Measurements from ENCODE around the gene KCNJ14.
"Not testable (repeated sequence)": the region's sequence is repeated elsewhere in the genome, so short reads cannot be mapped to it uniquely, and the experiment has no call there.

The KCNJ14 gene

GRCh38 chr19:48487948-48488347, 32.6 kb downstream of the KCNJ14 start:
- Histone ChIP-seq H2BK120ac (ENCODE audit: low read depth, low read length) (no peak overlapping the region), H2AK5ac (ENCODE audit: low read depth, low read length) (no peak overlapping the region), H3K14ac (ENCODE audit: low read length) (no peak overlapping the region), H3K9me3 (replicated peaks in 1 of 2; ENCODE audit: control insufficient read depth in 2 of 2, insufficient read depth in 1 of 2, low read depth in 1 of 2, low read length in 2 of 2) (no peaks in the 10 kb centered on the region), H2BK12ac (ENCODE audit: low read length) (no peak overlapping the region), H3K18ac (ENCODE audit: low read length) (no peak overlapping the region), H3K4me3 (ENCODE audit: low read length in 2 of 2) (no peak overlapping the region), H3K9ac (ENCODE audit: low read depth, low read length, poor library complexity) (no peak overlapping the region), H3K4me1 (ENCODE audit: control insufficient read depth in 2 of 2, insufficient read depth in 1 of 2, low read depth in 1 of 2, low read length in 2 of 2) (peaks cover 4 to 17% of the 10 kb centered on the region in 2 donors), H3K27ac (replicated peaks; ENCODE audit: low read length) (no peak overlapping the region), H4K8ac (ENCODE audit: low read depth, low read length) (no peak overlapping the region), H3K4me2 (ENCODE audit: insufficient read depth, low read length, poor library complexity, severe bottlenecking) (no peak overlapping the region), H2BK15ac (ENCODE audit: low read length) (no peak overlapping the region), H4K91ac (ENCODE audit: low read depth, low read length, poor library complexity) (no peak overlapping the region), H2BK5ac (ENCODE audit: low read length) (no peak overlapping the region), H3K27me3 (ENCODE audit: control insufficient read depth in 3 of 3, insufficient read depth in 3 of 3, low read depth in 1 of 3, low read length in 3 of 3) (peaks cover 0 to 29% (median 2%) of the 10 kb centered on the region in 3 experiments), H3K23ac (ENCODE audit: low read depth, low read length, poor library complexity) (no peak overlapping the region), H3K4ac (ENCODE audit: low read length) (no peak overlapping the region), H3K79me1 (ENCODE audit: low read depth, low read length) (no peaks in the 10 kb centered on the region), H2AFZ (ENCODE audit: low read length) (no peak overlapping the region), H3K36me3 (replicated peaks in 1 of 2; ENCODE audit: control insufficient read depth in 2 of 2, insufficient read depth in 2 of 2, low read length in 2 of 2) (peaks cover 0 to 10% of the 10 kb centered on the region in 2 donors)
- no CpG with 5 or more reads among the region's 8 CpGs for WGBS, 2 donors (ENCODE audit: extremely low coverage in 2 of 2, insufficient read length in 2 of 2, insufficient replicate concordance in 1 of 2)
- no peak for DNase-seq (ENCODE audit: low spot score)

DNA sequence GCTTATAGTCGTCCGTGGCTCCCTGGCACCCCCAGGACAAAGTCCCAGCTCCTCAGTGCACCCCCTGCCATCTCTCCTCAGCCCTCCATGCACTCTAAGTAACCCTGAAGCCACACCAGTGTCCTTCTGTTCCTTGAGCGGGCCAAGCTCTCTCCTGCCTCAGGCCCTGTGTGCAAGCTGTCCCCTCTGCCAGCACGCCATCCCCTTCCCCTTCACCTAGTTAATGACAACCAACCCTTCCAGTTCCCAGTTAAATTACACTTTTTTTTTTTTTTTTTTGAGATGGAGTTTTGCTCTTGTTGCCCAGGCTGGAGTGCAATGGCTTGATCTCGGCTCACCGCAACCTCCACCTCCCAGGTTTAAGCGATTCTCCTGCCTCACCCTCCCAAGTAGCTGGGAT, 33.1 kb downstream of the KCNJ14 start:
- no CpG with 5 or more reads among the region's 7 CpGs for WGBS, 2 donors (ENCODE audit: extremely low coverage in 2 of 2, insufficient read length in 2 of 2, insufficient replicate concordance in 1 of 2)
- H4K91ac ChIP-seq (ENCODE audit: low read depth, low read length, poor library complexity): not testable (repeated sequence)

GRCh38 chr19:48489608-48490216, 34.3 kb downstream of the KCNJ14 start:
- Histone ChIP-seq H3K27me3 (ENCODE audit: control insufficient read depth in 3 of 3, insufficient read depth in 3 of 3, low read depth in 1 of 3, low read length in 3 of 3) (peaks cover 0 to 42% (median 13%) of the 10 kb centered on the region in 3 experiments), H2BK5ac (ENCODE audit: low read length) (no peak overlapping the region), H2BK120ac (ENCODE audit: low read depth, low read length) (no peak overlapping the region), H3K4me1 (ENCODE audit: control insufficient read depth in 2 of 2, insufficient read depth in 1 of 2, low read depth in 1 of 2, low read length in 2 of 2) (peaks cover 4 to 23% of the 10 kb centered on the region in 2 donors), H4K91ac (ENCODE audit: low read depth, low read length, poor library complexity) (no peak overlapping the region), H3K79me1 (ENCODE audit: low read depth, low read length) (no peaks in the 10 kb centered on the region), H3K36me3 (replicated peaks in 1 of 2; ENCODE audit: control insufficient read depth in 2 of 2, insufficient read depth in 2 of 2, low read length in 2 of 2) (no peaks in the 10 kb centered on the region), H3K9ac (ENCODE audit: low read depth, low read length, poor library complexity) (no peak overlapping the region), H3K14ac (ENCODE audit: low read length) (no peak overlapping the region), H3K4me2 (ENCODE audit: insufficient read depth, low read length, poor library complexity, severe bottlenecking) (no peak overlapping the region), H3K27ac (replicated peaks; ENCODE audit: low read length) (no peak overlapping the region), H4K8ac (ENCODE audit: low read depth, low read length) (no peak overlapping the region), H3K18ac (ENCODE audit: low read length) (no peak overlapping the region), H2BK12ac (ENCODE audit: low read length) (no peak overlapping the region), H3K4ac (ENCODE audit: low read length) (no peak overlapping the region), H2AK5ac (ENCODE audit: low read depth, low read length) (no peak overlapping the region), H2AFZ (ENCODE audit: low read length) (no peak overlapping the region), H3K23ac (ENCODE audit: low read depth, low read length, poor library complexity) (no peak overlapping the region), H3K4me3 (ENCODE audit: low read length in 2 of 2) (no peak overlapping the region), H3K9me3 (replicated peaks in 1 of 2; ENCODE audit: control insufficient read depth in 2 of 2, insufficient read depth in 1 of 2, low read depth in 1 of 2, low read length in 2 of 2) (no peaks in the 10 kb centered on the region), H2BK15ac (ENCODE audit: low read length) (no peak overlapping the region)
- no CpG with 5 or more reads among the region's 19 CpGs for WGBS, 2 donors (ENCODE audit: extremely low coverage in 2 of 2, insufficient read length in 2 of 2, insufficient replicate concordance in 1 of 2)
- DNase-seq (ENCODE audit: low spot score): no peak

More for the DNA sequence above, 33.1 kb downstream of the KCNJ14 start:
- not testable (repeated sequence) for H3K4ac ChIP-seq (ENCODE audit: low read length); H3K9me3 ChIP-seq (replicated peaks in 1 of 2; ENCODE audit: control insufficient read depth in 2 of 2, insufficient read depth in 1 of 2, low read depth in 1 of 2, low read length in 2 of 2); H2BK5ac ChIP-seq (ENCODE audit: low read length); DNase-seq (ENCODE audit: low spot score); H3K79me1 ChIP-seq (ENCODE audit: low read depth, low read length); H3K27ac ChIP-seq (replicated peaks; ENCODE audit: low read length); H3K36me3 ChIP-seq (replicated peaks in 1 of 2; ENCODE audit: control insufficient read depth in 2 of 2, insufficient read depth in 2 of 2, low read length in 2 of 2); H3K18ac ChIP-seq (ENCODE audit: low read length); H2BK120ac ChIP-seq (ENCODE audit: low read depth, low read length); H2AK5ac ChIP-seq (ENCODE audit: low read depth, low read length); H3K4me2 ChIP-seq (ENCODE audit: insufficient read depth, low read length, poor library complexity, severe bottlenecking); H2BK15ac ChIP-seq (ENCODE audit: low read length); H2AFZ ChIP-seq (ENCODE audit: low read length); H2BK12ac ChIP-seq (ENCODE audit: low read length); H3K23ac ChIP-seq (ENCODE audit: low read depth, low read length, poor library complexity); H3K9ac ChIP-seq (ENCODE audit: low read depth, low read length, poor library complexity); H4K8ac ChIP-seq (ENCODE audit: low read depth, low read length); H3K4me3 ChIP-seq (ENCODE audit: low read length in 2 of 2)
- Histone ChIP-seq H3K14ac (ENCODE audit: low read length) (peak overlapping the region; percentile 31), H3K4me1 (ENCODE audit: control insufficient read depth in 2 of 2, insufficient read depth in 1 of 2, low read depth in 1 of 2, low read length in 2 of 2) (peaks cover 4 to 17% of the 10 kb centered on the region in 2 donors), H3K27me3 (ENCODE audit: control insufficient read depth in 3 of 3, insufficient read depth in 3 of 3, low read depth in 1 of 3, low read length in 3 of 3) (peaks cover 0 to 31% (median 3%) of the 10 kb centered on the region in 3 experiments)

DNA sequence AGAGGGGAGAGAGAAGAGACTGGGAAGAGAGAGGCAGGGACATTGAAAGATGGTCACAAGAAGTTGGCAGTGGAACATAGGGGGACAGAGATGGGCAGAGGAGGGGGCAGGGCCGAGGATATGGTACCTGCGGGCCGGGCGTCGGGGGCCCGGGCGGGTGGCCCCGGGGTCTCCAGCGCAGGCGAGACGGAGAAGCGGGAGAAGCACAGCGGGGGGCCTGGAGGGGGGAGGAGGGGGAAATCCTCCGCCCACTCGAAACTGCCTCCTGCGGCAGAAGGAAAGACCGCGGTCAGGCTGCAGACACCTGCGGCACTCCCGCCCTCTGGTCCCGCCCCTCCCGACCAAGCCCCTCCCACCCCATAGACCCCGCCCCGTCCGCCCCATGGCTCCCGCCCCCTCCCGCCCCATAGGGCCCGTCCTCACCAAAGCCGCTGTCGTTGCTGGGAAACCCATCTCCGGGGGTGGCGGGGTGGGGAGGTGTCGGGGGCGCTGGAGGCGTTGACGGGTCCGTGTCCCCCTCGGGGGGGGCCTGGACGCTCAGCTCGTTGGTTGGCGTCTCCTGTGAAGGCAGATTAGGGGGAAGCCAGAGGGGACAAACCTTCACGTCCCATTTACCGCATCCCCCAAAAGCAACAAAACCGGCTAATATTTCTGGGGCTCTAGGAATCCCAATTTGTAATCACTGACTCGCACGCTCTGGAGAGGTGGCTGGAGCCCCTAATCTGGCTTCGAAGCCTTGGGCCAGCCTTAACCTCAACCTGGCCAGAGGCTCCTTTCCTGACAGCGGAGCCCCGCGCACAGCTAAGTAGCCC, 35.8 kb downstream of the KCNJ14 start:
- Histone ChIP-seq H3K27ac (replicated peaks; ENCODE audit: low read length) (peak overlapping the region; percentile 86), H3K4me2 (ENCODE audit: insufficient read depth, low read length, poor library complexity, severe bottlenecking) (peak overlapping the region; percentile 75), H3K4me1 (ENCODE audit: control insufficient read depth in 2 of 2, insufficient read depth in 1 of 2, low read depth in 1 of 2, low read length in 2 of 2) (peaks cover 6 to 23% of the 10 kb centered on the region in 2 donors), H3K14ac (ENCODE audit: low read length) (no peak overlapping the region), H3K27me3 (ENCODE audit: control insufficient read depth in 3 of 3, insufficient read depth in 3 of 3, low read depth in 1 of 3, low read length in 3 of 3) (peaks cover 0 to 49% (median 14%) of the 10 kb centered on the region in 3 experiments), H2BK120ac (ENCODE audit: low read depth, low read length) (no peak overlapping the region), H2BK5ac (ENCODE audit: low read length) (no peak overlapping the region), H2BK15ac (ENCODE audit: low read length) (peak overlapping the region; percentile 7), H3K9ac (ENCODE audit: low read depth, low read length, poor library complexity) (no peak overlapping the region), H2AFZ (ENCODE audit: low read length) (peak overlapping the region; percentile 62), H3K18ac (ENCODE audit: low read length) (peak overlapping the region; percentile 82), H2AK5ac (ENCODE audit: low read depth, low read length) (peak overlapping the region; percentile 68), H3K4ac (ENCODE audit: low read length) (no peak overlapping the region), H3K79me1 (ENCODE audit: low read depth, low read length) (no peaks in the 10 kb centered on the region), H3K23ac (ENCODE audit: low read depth, low read length, poor library complexity) (peak overlapping the region; percentile 2), H2BK12ac (ENCODE audit: low read length) (no peak overlapping the region), H4K91ac (ENCODE audit: low read depth, low read length, poor library complexity) (no peak overlapping the region), H3K9me3 (replicated peaks in 1 of 2; ENCODE audit: control insufficient read depth in 2 of 2, insufficient read depth in 1 of 2, low read depth in 1 of 2, low read length in 2 of 2) (no peaks in the 10 kb centered on the region), H3K4me3 (ENCODE audit: low read length in 2 of 2) (peak overlapping the region in 1 of 2 donors; percentile 72), H4K8ac (ENCODE audit: low read depth, low read length) (no peak overlapping the region), H3K36me3 (replicated peaks in 1 of 2; ENCODE audit: control insufficient read depth in 2 of 2, insufficient read depth in 2 of 2, low read length in 2 of 2) (no peaks in the 10 kb centered on the region)
- DNase-seq (ENCODE audit: low spot score): no peak
- WGBS, 2 donors (ENCODE audit: extremely low coverage in 2 of 2, insufficient read length in 2 of 2, insufficient replicate concordance in 1 of 2): no CpG with 5 or more reads among the region's 50 CpGs

Measured in neuronal stem cell (in vitro differentiated cells).